ENCODE measurements around the gene PRIMPOL.
"Not testable (repeated sequence)": the region's sequence is repeated elsewhere in the genome, so short reads cannot be mapped to it uniquely, and the experiment has no call there.

PRIMPOL gene

DNA sequence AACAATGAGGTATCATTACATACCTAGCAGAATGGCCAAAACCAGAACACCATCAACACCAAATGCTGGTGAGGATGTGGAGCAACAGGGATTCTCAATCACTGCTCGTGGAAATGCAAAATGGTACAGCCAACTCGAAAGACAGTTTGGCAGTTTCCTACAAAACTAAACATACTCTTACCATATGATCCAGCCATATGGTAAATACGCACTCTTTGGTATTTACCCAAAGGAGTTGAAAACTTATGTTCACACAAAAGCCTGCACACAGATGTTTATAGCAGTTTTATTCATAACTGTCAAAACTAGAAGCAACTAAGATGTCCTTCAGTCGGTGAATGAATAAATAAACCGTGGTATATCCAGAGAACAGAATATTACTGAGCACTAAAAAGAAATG, 8.1 kb upstream of the PRIMPOL start:
- DNase-seq: no peak

DNA sequence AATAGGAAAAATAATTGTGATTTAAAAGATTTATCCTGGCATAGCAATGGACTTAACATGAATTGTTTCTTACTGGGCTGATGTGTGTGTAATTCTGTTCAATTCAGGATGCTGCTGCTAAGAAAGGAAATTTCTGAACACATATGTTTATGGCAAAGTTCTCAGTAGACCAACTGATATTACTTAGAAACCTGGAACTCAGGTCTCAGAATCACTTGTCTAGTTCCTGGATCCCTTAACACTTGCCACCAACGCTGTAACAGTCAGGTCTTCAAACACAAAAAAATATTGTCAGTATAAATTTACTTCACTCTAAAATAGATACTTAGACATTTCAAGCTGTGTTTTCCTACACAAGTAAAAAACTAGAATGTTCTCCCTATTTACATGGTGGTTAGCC, 5.8 kb upstream of the PRIMPOL start:
- no peak for DNase-seq

DNA sequence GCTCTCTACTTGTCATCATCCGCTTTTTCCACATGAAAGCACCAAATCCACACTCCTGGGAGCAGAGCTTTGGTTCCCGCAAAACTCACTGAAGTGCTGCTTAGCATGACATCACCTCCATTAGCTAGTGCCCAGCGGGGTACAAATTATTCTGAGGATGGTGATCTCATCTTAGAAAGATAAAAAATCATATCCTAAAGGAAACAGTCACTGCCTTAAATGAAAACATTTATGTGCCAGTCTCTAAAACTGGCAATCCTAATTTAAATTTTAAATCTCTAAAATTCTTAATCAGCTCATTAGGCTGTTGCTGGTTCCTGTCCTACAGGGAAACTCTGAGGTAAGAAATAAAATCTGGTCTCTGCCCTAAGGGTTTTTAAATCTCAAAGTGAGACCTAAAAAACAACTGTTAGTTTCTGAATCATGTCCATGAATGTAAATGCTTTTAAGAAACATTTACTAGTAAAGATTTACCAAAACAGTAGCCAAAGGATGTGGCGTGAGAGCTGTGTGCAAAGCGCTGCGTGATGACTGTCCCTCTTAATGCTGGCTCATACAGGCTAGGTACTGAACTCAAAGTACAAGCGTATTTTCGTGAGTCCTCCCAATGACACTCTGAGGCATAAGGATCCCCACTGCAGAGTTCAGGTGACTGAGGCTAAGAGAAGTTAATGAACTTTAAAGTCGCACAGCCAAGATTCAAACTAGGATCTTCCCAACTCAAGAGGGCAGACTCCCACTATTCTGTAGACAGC, 4.8 kb upstream of the PRIMPOL start:
- no peak for DNase-seq

DNA sequence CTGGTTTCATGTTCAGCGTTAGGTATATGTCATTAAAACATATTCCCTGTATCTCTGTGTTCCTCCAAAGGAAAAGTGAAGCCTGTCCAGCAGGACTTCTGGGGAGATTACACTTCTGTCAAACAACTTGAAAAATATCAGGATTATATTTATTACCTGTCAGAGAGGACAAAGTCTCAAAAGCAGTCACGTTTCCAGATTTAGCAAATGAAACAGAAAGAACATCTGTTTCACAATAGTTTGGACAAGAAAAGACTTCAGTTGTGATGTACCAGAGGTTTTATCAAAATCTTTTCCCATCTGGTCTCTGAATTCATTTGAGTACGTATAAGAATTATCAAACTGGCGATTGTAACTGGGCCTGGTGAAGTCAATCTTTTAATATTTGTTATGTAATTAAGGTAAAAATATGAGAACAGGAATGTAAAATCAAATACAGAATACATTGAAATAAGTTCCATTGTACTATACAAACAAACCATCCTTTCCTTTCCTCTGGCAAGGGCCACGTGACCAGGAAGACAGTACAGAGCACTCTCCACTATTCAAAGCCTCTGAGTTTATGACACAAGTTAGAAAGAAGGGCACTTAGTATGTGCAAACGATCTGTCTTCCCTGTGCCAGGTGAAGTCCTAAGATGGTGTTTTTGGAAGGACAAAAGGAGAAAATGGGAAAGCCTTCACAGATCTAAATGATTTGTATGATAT, 3.5 kb upstream of the PRIMPOL start:
- DNase-seq: no peak

DNA sequence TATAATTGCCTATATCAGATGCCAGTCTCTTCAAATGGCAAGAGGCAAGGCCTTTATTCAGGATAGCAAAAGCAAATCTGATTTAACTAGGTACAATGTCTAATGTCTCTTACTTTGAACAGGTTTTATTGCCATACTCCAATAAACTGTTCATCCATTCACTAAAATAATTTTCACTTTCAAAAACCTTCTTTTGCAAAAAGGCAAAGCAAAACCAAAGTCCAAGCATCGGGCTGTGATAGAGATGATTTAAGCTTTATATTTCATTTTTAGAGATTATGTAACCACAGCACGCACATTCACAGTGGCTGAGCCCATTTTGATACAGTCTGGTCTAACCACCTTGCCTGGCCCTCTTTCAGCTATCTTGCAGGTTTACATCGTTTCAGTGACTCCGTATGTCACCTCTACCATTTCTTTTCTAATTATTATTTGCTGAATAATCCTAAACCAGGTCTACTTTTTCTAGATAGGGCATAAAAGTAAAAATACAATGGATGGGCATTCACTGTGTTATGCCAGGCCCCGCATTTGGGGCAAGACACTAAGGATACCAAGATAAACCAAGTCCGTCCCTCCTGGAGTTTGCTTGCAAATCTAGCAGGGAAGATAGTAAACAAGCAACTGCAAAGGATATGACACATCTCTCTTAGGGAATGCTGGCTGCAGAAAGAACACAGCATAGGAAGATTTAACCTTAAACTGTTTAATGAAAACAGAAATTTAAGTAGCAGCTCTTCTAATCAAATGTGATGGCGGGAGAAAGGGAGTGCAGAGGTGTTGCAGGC, 2.1 kb upstream of the PRIMPOL start:
- DNase-seq: no peak

DNA sequence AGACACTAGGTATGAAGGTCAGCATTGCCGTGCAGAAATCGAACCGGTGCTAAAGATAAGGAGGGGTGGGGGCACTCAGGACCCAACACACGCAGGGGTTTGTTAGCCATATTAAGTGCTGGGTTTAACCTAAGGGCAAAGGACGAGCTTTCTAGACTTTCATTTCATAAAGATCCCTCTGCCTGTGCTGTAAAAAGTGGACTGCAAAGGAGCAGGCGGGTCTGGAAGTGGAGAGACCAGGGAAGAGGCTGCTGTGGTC, 1.6 kb upstream of the PRIMPOL start:
- DNase-seq: no peak

DNA sequence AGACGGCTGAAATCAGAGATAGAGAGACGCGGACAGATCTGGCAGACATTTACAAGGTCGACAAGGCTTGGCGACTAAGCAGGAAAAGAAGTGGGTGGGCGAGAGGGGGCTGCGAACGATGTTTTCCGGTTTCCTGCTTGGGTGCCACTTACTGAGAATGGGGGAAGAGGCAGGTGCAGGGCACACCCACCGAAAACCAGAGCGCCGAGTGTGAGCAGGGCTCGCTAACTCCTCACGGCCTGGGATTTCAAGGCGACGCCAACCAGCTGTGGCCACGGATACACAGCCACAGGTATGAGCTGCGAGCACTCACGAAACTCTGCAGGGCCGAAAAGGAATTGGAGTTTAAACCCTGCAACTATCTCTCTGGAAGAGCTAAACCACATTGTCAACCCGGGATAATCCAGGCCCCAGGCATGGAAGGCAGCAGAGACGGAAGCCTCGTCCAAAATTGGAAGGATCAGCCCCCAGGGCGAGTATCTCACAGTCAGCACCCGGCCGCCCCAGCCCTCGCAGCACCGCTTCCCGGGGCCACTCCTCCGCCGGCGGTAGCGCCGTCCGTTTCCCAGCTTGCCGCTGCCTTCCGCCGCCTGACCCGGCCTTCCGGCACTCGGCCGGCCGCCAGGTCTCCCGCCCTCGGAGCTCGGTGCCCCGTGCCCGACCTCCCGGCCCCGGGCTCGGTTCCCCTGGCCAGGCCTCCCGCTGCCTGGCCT, 1.1 kb upstream of the PRIMPOL start:
- DNase-seq: peak; percentile 60

DNA sequence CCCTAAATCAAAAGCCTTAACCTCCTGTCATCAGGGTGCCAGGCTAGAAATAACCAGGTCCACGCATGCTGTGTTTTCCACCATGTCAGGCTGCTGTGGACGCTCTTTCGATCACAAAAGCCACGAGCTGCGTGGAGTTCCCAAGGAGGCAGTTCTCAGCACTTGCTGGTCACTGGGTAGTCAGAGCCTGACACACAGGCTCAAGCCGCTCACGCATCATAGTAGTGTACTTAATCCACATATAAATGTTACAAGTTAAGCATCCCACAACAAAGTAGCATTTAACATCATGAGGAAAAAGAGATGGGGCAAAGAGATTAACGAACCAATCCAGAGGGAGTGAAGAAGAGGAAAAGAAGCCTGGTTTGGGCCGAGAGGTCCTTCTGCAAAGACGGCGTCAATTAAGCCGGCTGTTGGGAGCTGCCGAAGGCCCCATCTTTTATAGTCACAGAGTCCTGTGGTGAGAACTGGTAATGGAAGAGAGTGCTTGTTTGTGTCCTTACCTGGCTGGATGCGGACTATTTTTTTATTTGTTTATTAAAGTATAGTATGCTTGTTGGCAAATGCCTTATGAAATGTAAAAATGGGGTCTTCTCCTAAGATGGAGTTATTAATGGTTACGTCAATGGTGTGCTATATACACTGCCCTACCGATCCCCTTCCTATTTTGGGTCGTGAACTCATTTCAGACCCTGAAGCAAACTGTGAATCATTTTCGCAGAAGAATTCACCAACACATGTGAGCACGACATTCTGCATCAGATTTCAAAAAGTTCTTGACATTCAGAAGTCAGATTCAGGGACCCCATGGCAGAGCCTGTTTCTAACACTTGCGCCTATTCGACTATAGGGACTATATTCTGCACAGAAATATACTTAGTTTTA, 675 bp downstream of the PRIMPOL start:
- peak; percentile 66 for DNase-seq

DNA sequence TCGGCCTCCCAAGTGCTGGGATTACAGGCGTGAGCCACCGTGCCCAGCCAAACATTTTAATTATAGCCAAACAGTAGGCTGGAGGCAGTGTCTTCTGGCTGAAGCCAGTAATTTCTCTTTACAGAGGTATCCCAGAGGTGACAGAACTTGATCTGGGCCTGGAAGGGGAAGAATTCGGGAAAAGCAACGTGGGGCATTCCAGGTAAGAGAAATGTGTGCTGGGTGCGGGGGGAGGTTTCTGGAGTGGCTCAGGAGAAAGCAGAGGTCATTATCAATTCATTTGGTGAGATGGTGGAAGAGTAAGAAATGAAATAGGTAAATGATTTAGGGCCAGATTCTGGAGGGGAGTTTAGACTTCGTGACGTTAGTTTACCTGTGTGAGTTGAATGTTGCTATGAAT, 2.4 kb downstream of the PRIMPOL start:
- DNase-seq: no peak

DNA sequence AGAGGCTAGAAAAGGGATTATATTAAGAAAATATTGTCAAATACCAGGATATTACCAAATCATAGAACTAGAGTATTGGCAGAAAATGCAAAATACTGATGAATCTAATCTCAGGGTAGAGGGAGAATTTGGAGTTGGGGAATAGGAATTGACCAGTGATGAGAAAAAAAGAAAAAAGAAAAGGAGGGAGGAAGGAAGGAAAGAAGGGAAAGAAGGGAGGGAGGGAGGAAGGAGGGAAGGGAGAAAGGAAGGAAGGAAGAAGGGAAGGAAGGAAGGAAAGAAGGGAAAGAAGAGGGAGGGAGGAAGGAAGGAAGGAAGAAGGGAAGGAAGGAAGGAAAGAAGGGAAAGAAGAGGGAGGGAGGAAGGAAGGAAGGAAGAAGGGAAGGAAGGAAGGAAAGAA, 3.1 kb downstream of the PRIMPOL start:
- not testable (repeated sequence) for DNase-seq

DNA sequence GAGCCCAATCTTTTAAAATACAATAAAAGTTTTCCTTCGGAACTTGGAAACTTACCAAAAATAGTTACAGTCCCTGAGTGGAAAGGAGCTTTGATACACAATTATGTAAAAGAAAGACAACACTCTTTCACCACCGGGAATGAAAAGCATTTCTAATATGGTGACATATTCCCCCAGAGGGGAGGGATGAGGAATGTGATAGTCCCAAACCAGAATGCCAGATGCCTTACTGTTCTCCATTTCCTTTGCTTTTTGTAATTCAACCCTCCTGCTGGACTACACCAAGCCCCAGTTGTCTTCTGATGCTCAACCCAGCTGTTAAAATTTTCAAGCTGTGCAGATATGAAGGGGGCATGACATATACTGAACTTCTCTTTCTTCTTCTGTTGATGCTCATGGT, 4.1 kb downstream of the PRIMPOL start:
- DNase-seq: no peak

DNA sequence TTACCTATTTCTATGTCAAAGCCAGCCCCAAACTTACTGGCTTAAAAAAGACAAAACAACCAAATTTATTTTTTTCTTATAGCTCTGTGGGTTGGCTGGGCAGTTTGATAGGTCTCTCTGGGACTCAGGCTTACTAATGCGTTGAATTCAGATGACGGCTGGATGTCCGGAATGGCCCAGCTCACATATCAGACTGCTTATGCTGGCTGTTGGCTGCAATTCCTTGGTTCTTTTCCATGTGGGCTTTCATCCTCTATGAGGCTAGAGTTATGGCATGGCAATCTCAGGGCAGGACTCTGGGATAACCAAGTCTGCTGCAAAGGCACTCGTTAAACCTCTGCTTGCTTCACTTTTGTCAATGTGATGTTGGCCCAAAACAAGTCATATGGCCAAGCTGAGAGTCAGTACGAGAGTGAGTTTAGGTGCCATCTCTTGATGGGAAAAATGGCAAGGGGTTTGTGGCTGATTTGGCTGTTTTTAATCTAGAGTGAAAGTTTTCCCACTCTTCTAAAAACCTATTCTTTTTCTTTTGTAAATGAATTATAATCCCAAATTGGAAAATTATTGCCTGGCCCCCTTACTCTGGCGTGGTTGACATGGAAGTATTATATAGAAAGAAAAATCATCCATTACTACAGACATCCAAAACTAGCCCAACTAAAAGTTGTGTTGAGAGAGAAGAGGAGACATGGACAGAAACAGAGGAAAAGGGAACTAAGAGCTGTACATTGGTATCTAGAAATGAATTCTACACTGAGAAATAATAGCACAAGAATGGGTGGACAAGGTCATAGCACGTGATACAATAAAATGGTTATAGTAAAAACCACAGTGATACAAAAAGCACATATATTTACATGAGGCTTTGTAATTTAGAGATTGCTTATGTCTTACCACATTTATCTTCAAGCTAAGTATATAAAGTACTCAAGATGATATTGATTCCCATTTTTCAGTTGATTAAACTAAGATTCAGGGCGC, 6.6 kb downstream of the PRIMPOL start:
- no peak for DNase-seq

DNA sequence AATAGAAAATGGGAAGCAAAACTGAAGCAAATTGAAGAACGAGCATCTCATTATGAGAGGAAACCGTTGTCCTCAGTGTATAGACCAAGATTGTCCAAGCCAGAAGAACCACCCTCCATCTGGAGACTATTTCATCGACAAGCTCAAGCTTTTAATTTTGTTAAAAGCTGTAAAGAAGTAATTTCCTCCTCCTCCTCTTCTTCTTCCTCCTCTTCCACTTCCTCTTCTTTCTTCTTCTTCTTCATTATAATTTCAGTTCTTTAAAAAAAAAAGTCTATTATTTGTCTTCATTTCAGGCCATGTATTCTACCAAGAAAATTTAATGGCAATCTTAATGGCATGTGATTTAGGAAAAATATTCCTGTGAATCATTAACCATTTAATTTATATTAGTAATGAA, 7.6 kb downstream of the PRIMPOL start:
- DNase-seq: no peak

DNA sequence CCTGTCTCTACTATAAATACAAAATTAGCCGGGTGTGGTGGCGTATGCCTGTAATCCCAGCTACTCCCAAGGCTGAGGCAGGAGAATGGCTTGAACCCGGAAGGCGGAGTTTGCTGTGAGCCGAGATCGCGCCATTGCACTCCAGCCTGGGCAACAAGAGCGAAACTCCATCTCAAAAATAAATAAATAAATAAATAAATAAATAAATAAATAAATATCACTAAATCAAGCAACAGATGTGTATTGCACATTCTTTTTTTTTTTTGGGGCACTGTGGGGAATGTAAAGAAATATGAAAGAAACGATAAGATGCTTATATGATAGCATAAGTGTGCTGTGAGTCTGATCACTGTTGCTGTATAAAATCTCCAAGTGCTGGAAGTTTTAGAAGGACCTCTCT, 8.3 kb downstream of the PRIMPOL start:
- DNase-seq: not testable (repeated sequence)

DNA sequence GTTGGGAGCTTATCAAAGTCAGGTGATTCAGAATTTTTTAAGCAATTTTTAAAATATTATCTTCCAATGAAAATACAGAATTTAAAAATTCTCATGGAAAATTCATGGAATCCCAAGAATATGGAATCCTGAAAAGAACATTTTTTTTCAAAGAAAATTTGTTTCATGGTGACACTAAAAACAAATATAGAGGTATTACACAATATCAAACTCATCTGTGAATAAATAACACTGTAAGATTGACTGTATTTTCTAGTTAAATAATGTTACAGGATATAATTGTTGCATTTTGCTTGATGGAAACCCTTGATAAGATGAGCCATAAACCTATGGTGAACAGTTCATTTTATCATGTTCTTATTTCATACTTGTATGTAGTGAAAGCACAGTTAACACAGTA, 11.4 kb downstream of the PRIMPOL start:
- no peak for DNase-seq

DNA sequence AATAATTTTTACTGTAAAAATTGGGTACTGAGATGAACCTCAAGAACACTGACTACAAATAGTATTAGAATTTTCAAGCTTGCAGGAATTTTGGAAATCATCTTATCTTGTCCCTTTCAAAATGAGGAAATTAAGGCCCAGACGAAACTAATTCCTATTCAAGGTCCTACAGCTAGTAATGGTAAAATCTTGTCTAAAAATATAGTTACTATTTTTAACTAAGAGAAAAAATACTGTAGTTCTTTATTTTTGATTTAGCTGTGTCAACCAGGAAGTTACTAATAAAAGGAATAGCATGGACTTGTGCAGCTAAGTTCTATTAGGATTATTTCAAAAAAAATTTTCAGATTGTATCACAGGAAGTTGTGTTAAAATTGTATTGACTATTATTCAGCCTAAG, 12.7 kb downstream of the PRIMPOL start:
- no peak for DNase-seq

DNA sequence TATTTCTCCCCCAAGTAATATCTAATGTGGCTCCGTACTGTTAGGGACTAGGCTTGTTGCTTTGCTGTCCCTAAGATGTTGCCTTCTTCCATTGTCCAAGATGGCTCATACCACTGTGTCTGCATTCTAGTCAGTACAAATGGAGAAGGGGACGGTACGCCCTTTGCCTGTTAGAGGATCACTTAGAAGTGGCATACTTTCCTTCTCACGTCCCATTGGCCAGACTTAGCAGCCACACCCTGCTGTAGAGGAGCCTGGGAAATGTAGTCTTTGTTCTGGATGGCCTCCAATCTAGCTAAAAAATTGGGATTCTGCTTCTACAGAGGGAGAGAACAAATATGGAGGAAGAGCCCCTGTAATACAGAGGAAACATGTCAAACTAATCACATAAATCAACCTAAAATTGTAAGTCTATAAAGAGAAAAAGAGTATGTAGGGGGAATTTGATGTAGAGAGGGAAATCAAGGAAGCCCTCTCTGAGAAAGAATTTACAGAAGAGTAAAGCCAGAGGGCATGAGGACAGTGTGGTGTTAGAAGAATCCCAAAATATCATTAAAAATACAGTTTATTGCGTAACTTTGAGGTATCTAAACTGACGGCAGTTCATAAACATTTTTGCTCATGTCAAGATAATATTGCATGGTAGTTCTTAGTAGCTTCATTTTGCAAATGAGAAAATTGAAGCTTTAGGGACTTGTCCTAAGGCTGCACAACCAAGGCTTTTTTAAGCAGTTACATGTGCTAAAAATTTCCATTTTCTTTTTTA, 15.1 kb downstream of the PRIMPOL start:
- peak; percentile 84 for DNase-seq

DNA sequence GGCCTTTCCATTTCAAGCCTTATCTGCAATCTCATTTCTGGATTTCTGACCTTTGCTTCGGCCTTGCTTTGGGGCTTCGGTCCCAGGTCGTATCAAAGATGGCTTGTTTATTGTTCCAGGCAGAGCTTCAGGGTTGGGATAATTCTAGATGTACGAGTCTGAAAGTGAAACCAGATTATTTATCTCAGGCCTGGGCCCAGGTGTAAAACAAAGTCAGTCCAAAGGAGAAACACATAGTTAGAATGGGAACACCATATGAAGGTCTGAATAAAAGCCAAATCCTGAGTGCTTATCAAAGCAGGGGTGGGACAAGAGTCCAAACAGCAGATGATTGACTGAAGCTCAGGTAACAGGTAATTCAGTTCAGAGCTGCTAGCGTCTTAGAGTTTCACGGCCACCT, 17.1 kb downstream of the PRIMPOL start:
- DNase-seq: no peak

DNA sequence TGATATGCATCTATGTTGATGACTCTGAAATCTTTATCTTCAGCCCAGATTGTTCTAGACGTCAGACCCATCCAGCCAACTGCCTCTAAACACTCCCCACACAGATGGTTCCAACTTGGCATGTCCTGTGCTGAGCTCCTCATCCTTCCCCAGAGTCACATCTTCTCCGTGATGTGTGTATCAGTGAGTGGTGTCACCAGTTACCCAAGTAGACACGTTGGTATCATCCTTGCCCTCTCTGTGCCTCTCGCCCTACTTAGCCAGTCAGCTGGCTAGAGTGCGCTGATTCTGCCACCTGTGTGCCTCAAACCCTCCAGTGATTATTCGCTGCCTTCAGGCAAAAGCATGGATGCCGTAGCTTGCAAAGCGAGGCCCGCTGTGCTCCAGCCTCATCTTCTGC, 18.6 kb downstream of the PRIMPOL start:
- no peak for DNase-seq

DNA sequence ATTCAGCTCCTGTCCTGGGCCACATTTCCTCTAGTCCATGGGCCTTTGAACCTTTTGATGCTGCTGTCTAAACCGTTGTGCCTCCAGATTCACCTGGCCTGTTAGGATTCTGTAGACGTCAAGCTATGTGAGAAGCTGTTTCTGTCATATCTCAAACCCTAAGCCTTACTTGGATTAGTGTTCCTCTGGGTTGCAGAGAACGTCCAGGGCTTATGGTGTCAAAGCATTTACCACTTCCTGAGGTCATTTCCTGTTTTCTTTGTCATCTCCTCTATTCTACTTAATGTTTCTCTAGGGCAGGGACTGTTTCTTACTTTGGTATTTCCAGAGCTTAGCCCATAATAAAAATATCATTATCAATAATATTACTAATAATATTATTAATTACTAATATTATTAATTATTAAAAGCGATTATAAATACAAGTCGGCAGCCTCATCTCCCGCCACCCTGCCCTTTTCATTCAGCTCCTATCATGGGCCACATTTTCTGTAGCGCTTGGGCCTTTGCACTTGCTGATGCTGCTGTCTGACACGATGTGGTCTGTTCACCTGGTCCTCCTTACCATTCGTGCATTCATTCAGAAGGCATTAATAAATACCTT, 19.1 kb downstream of the PRIMPOL start:
- DNase-seq: peak; percentile 80

Measured in hematopoietic multipotent progenitor cell treated with erythropoietin and hydrocortisone succinate and interleukin-3 and kit ligand, for 4 days (in vitro differentiated cells).